AG10803 (cell line): ENCODE measurements around the gene SPCS3.
A peak's percentile ranks its signal among the peaks of the same experiment; 100 is the strongest.

Experiments
- DNase-seq: peaks from one replicate; pipeline ENCODE4 v3.0.0; 2010; ENCODE audit warnings: low read depth
- H3K4me3 ChIP-seq: 2 replicates; pipeline ENCODE4 v1.5.1; 2011; ENCODE audit warnings: mild to moderate bottlenecking, low read length, control low read depth
- TF ChIP-seq, protein P1 (sequence below): conservative IDR thresholded peaks from 2 replicates; pipeline ENCODE4 v1.5.1; 2011; ENCODE audit warnings: mild to moderate bottlenecking, low read length, control low read depth, inconsistent platforms

SPCS3 gene

DNA sequence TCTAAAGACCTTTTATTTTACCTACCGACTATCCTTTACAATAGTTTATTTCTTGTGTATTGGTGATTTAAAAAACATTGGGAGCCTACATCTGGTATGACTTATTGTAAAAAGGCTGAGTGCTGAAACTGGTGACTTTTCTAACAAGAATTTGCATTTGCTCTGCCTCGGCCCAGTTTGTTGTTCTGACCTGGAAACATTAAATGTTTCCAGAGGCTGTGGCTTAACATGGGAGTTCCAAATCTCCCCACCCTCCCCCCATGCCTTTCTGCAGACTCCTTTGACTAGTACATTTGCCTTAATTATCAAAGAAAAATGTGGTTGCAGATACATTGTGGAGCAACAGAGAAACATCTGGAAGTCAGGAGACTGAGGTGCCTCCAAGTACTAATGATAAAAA lies 39.8 kb downstream of the SPCS3 start:
- TF ChIP-seq, protein P1, sequence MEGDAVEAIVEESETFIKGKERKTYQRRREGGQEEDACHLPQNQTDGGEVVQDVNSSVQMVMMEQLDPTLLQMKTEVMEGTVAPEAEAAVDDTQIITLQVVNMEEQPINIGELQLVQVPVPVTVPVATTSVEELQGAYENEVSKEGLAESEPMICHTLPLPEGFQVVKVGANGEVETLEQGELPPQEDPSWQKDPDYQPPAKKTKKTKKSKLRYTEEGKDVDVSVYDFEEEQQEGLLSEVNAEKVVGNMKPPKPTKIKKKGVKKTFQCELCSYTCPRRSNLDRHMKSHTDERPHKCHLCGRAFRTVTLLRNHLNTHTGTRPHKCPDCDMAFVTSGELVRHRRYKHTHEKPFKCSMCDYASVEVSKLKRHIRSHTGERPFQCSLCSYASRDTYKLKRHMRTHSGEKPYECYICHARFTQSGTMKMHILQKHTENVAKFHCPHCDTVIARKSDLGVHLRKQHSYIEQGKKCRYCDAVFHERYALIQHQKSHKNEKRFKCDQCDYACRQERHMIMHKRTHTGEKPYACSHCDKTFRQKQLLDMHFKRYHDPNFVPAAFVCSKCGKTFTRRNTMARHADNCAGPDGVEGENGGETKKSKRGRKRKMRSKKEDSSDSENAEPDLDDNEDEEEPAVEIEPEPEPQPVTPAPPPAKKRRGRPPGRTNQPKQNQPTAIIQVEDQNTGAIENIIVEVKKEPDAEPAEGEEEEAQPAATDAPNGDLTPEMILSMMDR, result no peak
- no peak overlapping the region for H3K4me3 ChIP-seq
- DNase-seq, result peak; percentile 97

DNA sequence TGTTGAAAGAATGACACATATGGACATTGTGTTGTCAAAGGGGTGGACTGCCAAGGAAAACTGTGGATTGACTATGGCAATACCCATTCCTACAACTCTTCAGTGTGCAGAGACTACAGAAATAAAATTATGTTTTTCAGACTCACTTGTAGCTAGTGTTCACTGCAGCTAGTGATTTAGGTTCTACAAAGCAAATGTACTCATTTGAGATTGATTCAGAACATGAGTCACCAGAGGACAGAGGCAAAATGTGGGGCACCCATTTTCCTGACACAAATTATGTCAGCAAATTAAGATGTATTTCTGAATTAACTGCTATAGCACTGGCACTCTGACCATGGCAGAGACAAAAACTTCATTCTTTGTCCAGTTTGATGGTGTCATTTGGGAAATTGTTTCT lies 40.7 kb downstream of the SPCS3 start:
- TF ChIP-seq, protein P1, result no peak
- no peak for DNase-seq

DNA sequence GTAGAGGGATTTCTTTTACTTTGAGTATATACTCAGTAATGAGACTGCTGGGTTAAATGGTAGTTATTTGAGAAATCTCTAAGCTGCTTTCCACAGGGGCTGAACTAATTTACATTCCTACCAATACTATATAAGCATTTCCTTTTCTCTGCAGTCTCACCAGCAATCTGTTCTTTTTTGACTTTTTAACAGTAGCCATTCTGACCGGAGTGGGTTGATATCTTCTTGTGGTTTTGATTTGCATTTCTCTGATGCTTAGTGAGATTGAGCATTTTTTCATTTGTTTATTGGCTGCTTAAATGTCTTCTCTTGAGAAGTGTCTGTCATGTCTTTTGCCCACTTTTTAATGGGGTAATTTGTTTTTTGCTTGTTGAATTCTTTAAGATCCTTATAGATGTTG lies 43.3 kb downstream of the SPCS3 start:
- no peak for DNase-seq

More for the DNA sequence above, 40.7 kb downstream of the SPCS3 start:
- no peak overlapping the region for H3K4me3 ChIP-seq

DNA sequence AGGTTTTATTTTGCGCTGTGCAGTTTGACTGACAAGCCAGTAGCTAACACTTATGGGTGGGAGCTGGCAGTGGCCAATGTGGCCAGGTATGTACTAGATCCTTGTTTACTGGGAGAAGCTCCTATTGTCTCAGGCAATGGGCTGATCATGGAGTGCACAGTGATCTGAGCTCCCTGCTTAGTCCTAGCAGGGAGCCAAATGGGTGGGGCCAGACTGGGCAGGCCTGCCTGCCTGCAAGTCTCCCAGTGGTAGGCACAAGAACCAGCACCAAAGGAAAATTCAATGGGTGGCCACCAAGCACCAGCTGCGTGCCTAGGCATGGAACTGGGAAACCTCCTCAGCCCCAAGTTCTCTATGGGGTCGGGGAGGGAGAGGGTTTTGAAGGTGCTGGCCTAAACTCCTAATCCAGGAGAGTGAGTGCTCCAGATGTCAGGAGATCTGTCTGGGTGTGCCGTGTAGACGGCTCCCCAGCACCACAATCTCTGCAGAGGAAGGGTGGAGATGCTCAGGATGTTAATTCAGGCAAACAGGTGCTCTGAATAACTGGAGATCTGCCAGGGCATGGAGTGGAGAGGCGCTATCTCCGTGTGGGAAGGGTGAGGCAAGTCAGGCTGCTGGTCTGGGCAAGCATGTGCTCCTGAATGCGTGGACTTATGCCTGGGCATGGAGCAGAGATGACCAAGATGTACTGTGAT lies 48.2 kb downstream of the SPCS3 start:
- DNase-seq, result no peak
- H3K4me3 ChIP-seq, result no peak overlapping the region
- TF ChIP-seq, protein P1, result no peak

More for the DNA sequence above, 43.3 kb downstream of the SPCS3 start:
- TF ChIP-seq, protein P1, result no peak
- no peak overlapping the region for H3K4me3 ChIP-seq

DNA sequence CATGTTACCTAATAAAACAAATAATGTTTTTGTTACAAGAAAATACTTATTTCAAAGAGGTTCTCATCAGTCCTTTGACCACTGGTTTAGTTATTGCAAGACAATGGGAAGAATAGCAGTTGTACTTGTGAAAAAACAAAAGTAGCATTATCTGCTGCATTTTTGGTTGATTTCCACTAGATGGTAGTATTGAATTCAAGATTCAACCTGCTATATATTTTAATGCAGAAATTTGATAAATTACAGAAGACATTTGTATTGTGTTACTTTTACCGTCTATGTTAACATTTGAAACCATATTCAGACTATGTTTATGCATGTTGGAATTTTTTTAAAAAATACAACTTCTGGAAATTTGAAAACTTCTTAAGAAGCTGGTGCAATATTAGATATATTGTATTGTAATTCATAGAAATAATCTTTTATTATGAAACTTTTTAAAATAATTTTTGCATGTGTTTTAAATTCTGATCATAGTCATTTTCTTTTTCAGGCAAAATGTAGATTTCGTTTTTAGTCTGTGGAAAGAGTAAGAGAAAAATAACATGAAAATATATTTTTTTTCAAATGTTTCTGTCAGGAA lies 56.4 kb downstream of the SPCS3 start:
- DNase-seq, result peak; percentile 31
- no peak overlapping the region for H3K4me3 ChIP-seq
- TF ChIP-seq, protein P1, result peak; percentile 75

DNA sequence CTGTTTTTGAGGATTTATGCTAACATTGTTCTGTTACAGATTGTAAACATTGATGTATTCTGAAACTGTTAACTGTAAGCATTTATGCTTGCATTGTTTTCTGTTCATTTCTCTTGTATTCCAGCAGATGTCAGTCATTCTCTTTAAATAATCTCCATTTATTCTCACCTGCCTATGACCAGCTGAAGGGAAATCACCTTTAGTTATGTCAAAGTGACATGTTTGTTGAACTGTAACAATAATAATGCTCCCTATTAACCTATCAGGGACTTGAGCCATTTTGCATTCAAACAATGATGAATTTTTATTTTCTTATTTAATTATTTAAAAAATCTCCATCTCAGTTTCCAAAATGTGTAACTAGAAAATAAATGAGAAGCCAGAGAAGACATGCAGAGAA lies 58.0 kb downstream of the SPCS3 start:
- DNase-seq, result peak; percentile 25
- H3K4me3 ChIP-seq, result no peak overlapping the region
- TF ChIP-seq, protein P1, result peak; percentile 71
